IMR-90 (cell line): ENCODE results near the gene MRPL34.

Source experiments
- MAZ ChIP-seq: IDR thresholded peaks from 2 replicates; pipeline ENCODE4 v1.6.1; 2012; ENCODE audit warnings: low read depth, mild to moderate bottlenecking, low read length, improper control_type of control experiment, moderate library complexity, borderline replicate concordance
- MXI1 ChIP-seq: IDR thresholded peaks from 2 replicates; pipeline ENCODE4 v1.6.1; 2012; ENCODE audit warnings: low read depth, mild to moderate bottlenecking, low read length, moderate library complexity, borderline replicate concordance
- POLR2A ChIP-seq: IDR thresholded peaks from 2 replicates; pipeline ENCODE4 v1.6.1; 2012; ENCODE audit warnings: mild to moderate bottlenecking, low read depth, low read length
- RAD21 ChIP-seq: IDR thresholded peaks from 2 replicates; pipeline ENCODE4 v1.6.1; 2012; ENCODE audit warnings: low read length, improper control_type of control experiment
- RCOR1 ChIP-seq: IDR thresholded peaks from 2 replicates; pipeline ENCODE4 v1.6.1; 2012; ENCODE audit warnings: mild to moderate bottlenecking, low read length, improper control_type of control experiment; ENCODE audit not compliant: insufficient replicate concordance
- RFX5 ChIP-seq: IDR thresholded peaks from 2 replicates; pipeline ENCODE4 v1.8.0; 2012; ENCODE audit warnings: low read depth, mild to moderate bottlenecking, low read length, moderate library complexity
- SMC3 ChIP-seq: fragments of 150-350 bp; IDR thresholded peaks from 2 replicates; pipeline ENCODE4 v1.6.1; 2016; ENCODE audit warnings: low read depth, mild to moderate bottlenecking, antibody characterized with exemption, low read length, moderate library complexity
- TF ChIP-seq, protein P1 (sequence below): conservative IDR thresholded peaks from 2 replicates; pipeline ENCODE4 v1.5.1; 2012; ENCODE audit warnings: mild to moderate bottlenecking, low read depth, low read length, improper control_type of control experiment
- TF ChIP-seq, protein P2 (sequence below): fragments of 150-350 bp; IDR thresholded peaks from 2 replicates; pipeline ENCODE4 v1.6.1; 2017; ENCODE audit warnings: mild to moderate bottlenecking, antibody characterized with exemption, low read length, low read depth

DNA sequence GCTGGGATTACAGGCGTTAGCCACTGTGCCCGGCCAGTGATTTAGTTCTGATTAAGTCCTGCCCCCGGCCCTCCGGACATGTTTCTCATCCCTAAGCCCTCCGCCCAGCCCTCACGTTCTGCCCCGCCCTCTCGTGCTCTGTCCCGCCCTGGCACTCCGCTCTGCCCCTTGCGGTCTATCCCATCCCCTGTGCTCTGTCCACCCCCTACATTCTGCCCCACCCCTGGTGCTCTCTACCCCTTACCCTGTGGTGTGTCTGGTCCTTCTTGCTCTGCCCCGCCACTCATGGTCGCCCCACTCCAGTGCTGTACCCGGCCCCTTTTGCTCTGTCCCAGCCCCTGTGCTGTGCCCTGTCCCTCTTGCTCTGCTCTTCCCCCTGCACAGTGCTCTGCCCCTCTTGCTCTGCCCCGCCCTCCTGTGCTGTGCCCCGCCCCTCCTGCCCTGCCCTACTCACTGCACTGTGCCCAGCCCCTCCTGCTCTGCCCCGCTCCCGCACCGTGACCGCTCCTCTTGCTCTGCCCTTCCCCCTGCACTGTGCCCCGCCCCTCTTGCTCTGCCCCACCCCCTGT is 34.7 kb downstream of the MRPL34 start:
- TF ChIP-seq RAD21 (no peak), POLR2A (no peak), RFX5 (no peak), MXI1 (no peak), RCOR1 (no peak), MAZ (no peak), SMC3 (no peak)
- TF ChIP-seq, protein P1, sequence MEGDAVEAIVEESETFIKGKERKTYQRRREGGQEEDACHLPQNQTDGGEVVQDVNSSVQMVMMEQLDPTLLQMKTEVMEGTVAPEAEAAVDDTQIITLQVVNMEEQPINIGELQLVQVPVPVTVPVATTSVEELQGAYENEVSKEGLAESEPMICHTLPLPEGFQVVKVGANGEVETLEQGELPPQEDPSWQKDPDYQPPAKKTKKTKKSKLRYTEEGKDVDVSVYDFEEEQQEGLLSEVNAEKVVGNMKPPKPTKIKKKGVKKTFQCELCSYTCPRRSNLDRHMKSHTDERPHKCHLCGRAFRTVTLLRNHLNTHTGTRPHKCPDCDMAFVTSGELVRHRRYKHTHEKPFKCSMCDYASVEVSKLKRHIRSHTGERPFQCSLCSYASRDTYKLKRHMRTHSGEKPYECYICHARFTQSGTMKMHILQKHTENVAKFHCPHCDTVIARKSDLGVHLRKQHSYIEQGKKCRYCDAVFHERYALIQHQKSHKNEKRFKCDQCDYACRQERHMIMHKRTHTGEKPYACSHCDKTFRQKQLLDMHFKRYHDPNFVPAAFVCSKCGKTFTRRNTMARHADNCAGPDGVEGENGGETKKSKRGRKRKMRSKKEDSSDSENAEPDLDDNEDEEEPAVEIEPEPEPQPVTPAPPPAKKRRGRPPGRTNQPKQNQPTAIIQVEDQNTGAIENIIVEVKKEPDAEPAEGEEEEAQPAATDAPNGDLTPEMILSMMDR = no peak
- TF ChIP-seq, protein P2, sequence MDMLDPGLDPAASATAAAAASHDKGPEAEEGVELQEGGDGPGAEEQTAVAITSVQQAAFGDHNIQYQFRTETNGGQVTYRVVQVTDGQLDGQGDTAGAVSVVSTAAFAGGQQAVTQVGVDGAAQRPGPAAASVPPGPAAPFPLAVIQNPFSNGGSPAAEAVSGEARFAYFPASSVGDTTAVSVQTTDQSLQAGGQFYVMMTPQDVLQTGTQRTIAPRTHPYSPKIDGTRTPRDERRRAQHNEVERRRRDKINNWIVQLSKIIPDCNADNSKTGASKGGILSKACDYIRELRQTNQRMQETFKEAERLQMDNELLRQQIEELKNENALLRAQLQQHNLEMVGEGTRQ = no peak
